ENCODE data around the gene RPL28.
"Not testable (repeated sequence)": the region's sequence is repeated elsewhere in the genome, so short reads cannot be mapped to it uniquely, and the experiment has no call there.

RPL28 gene

GRCh38 chr19:55405638-55406037 is 19.9 kb downstream of the RPL28 start:
- Histone ChIP-seq H2AK5ac (ENCODE audit: low read depth, low read length) (no peak overlapping the region), H3K27me3 (ENCODE audit: control insufficient read depth in 3 of 3, insufficient read depth in 3 of 3, low read depth in 1 of 3, low read length in 3 of 3) (no peaks in the 10 kb centered on the region), H3K36me3 (replicated peaks in 1 of 2; ENCODE audit: control insufficient read depth in 2 of 2, insufficient read depth in 2 of 2, low read length in 2 of 2) (peaks cover 46 to 57% of the 10 kb centered on the region in 2 donors), H3K18ac (ENCODE audit: low read length) (no peak overlapping the region), H3K23ac (ENCODE audit: low read depth, low read length, poor library complexity) (peak overlapping the region; percentile 23), H3K79me1 (ENCODE audit: low read depth, low read length) (peaks cover 15% of the 10 kb centered on the region), H2BK15ac (ENCODE audit: low read length) (no peak overlapping the region), H4K91ac (ENCODE audit: low read depth, low read length, poor library complexity) (no peak overlapping the region), H2BK120ac (ENCODE audit: low read depth, low read length) (peak overlapping the region; percentile 61), H3K4me2 (ENCODE audit: insufficient read depth, low read length, poor library complexity, severe bottlenecking) (peak overlapping the region; percentile 86), H4K8ac (ENCODE audit: low read depth, low read length) (no peak overlapping the region), H3K27ac (replicated peaks; ENCODE audit: low read length) (no peak overlapping the region), H3K4me3 (ENCODE audit: low read length in 2 of 2) (peak overlapping the region; percentile 42 to 76), H3K9ac (ENCODE audit: low read depth, low read length, poor library complexity) (peak overlapping the region; percentile 79), H2BK12ac (ENCODE audit: low read length) (no peak overlapping the region), H3K14ac (ENCODE audit: low read length) (no peak overlapping the region), H3K4me1 (ENCODE audit: control insufficient read depth in 2 of 2, insufficient read depth in 1 of 2, low read depth in 1 of 2, low read length in 2 of 2) (peaks cover 19 to 20% of the 10 kb centered on the region in 2 donors), H2BK5ac (ENCODE audit: low read length) (peak overlapping the region; percentile 63), H3K4ac (ENCODE audit: low read length) (no peak overlapping the region), H2AFZ (ENCODE audit: low read length) (no peak overlapping the region), H3K9me3 (replicated peaks in 1 of 2; ENCODE audit: control insufficient read depth in 2 of 2, insufficient read depth in 1 of 2, low read depth in 1 of 2, low read length in 2 of 2) (peaks cover 5 to 17% of the 10 kb centered on the region in 2 donors)
- DNase-seq (ENCODE audit: low spot score) = no peak
- no CpG with 5 or more reads among the region's 5 CpGs for WGBS, 2 donors (ENCODE audit: extremely low coverage in 2 of 2, insufficient read length in 2 of 2, insufficient replicate concordance in 1 of 2)

- H3K4me3 ChIP-seq (ENCODE audit: low read length in 2 of 2) = peak overlapping the region; percentile 76 to 98
- no peak overlapping the region for H2BK120ac ChIP-seq (ENCODE audit: low read depth, low read length)
- H2AFZ ChIP-seq (ENCODE audit: low read length) = no peak overlapping the region
- no peak overlapping the region for H3K23ac ChIP-seq (ENCODE audit: low read depth, low read length, poor library complexity)
- peaks cover 5 to 19% of the 10 kb centered on the region in 2 donors for H3K9me3 ChIP-seq (replicated peaks in 1 of 2; ENCODE audit: control insufficient read depth in 2 of 2, insufficient read depth in 1 of 2, low read depth in 1 of 2, low read length in 2 of 2)
- H3K4me2 ChIP-seq (ENCODE audit: insufficient read depth, low read length, poor library complexity, severe bottlenecking) = peak overlapping the region; percentile 86
- no peak overlapping the region for H2BK15ac ChIP-seq (ENCODE audit: low read length)
- no peak overlapping the region for H2BK12ac ChIP-seq (ENCODE audit: low read length)
- H3K27ac ChIP-seq (replicated peaks; ENCODE audit: low read length) = no peak overlapping the region
- H2AK5ac ChIP-seq (ENCODE audit: low read depth, low read length) = no peak overlapping the region
- no CpG with 5 or more reads among the region's 14 CpGs for WGBS, 2 donors (ENCODE audit: extremely low coverage in 2 of 2, insufficient read length in 2 of 2, insufficient replicate concordance in 1 of 2)
- peak overlapping the region; percentile 79 for H3K9ac ChIP-seq (ENCODE audit: low read depth, low read length, poor library complexity)
- H3K14ac ChIP-seq (ENCODE audit: low read length) = no peak overlapping the region
- H3K36me3 ChIP-seq (replicated peaks in 1 of 2; ENCODE audit: control insufficient read depth in 2 of 2, insufficient read depth in 2 of 2, low read length in 2 of 2) = peaks cover 42 to 52% of the 10 kb centered on the region in 2 donors
- no peak overlapping the region for H3K4ac ChIP-seq (ENCODE audit: low read length)
- no peak for DNase-seq (ENCODE audit: low spot score)
- H3K79me1 ChIP-seq (ENCODE audit: low read depth, low read length) = peaks cover 15% of the 10 kb centered on the region
- H3K18ac ChIP-seq (ENCODE audit: low read length) = no peak overlapping the region
- no peaks in the 10 kb centered on the region for H3K27me3 ChIP-seq (ENCODE audit: control insufficient read depth in 3 of 3, insufficient read depth in 3 of 3, low read depth in 1 of 3, low read length in 3 of 3)
- H2BK5ac ChIP-seq (ENCODE audit: low read length) = peak overlapping the region; percentile 63
- H4K8ac ChIP-seq (ENCODE audit: low read depth, low read length) = no peak overlapping the region
- no peak overlapping the region for H4K91ac ChIP-seq (ENCODE audit: low read depth, low read length, poor library complexity)
- peaks cover 19 to 20% of the 10 kb centered on the region in 2 donors for H3K4me1 ChIP-seq (ENCODE audit: control insufficient read depth in 2 of 2, insufficient read depth in 1 of 2, low read depth in 1 of 2, low read length in 2 of 2)
These were observed 20.5 kb downstream of the RPL28 start for GRCh38 chr19:55406091-55406825.

- Histone ChIP-seq H3K79me1 (ENCODE audit: low read depth, low read length) (peaks cover 15% of the 10 kb centered on the region), H2BK15ac (ENCODE audit: low read length) (no peak overlapping the region), H3K4me3 (ENCODE audit: low read length in 2 of 2) (peak overlapping the region; percentile 76 to 98), H3K27ac (replicated peaks; ENCODE audit: low read length) (peak overlapping the region; percentile 98), H2BK120ac (ENCODE audit: low read depth, low read length) (no peak overlapping the region), H3K18ac (ENCODE audit: low read length) (peak overlapping the region; percentile 92), H2BK5ac (ENCODE audit: low read length) (peak overlapping the region; percentile 88), H3K4me2 (ENCODE audit: insufficient read depth, low read length, poor library complexity, severe bottlenecking) (peak overlapping the region; percentile 86), H3K9ac (ENCODE audit: low read depth, low read length, poor library complexity) (peak overlapping the region; percentile 94), H3K9me3 (replicated peaks in 1 of 2; ENCODE audit: control insufficient read depth in 2 of 2, insufficient read depth in 1 of 2, low read depth in 1 of 2, low read length in 2 of 2) (peaks cover 5 to 19% of the 10 kb centered on the region in 2 donors), H3K27me3 (ENCODE audit: control insufficient read depth in 3 of 3, insufficient read depth in 3 of 3, low read depth in 1 of 3, low read length in 3 of 3) (no peaks in the 10 kb centered on the region), H2BK12ac (ENCODE audit: low read length) (no peak overlapping the region), H2AFZ (ENCODE audit: low read length) (no peak overlapping the region), H3K4me1 (ENCODE audit: control insufficient read depth in 2 of 2, insufficient read depth in 1 of 2, low read depth in 1 of 2, low read length in 2 of 2) (peaks cover 19 to 20% of the 10 kb centered on the region in 2 donors), H3K4ac (ENCODE audit: low read length) (no peak overlapping the region), H3K23ac (ENCODE audit: low read depth, low read length, poor library complexity) (peak overlapping the region; percentile 98), H3K14ac (ENCODE audit: low read length) (no peak overlapping the region), H4K8ac (ENCODE audit: low read depth, low read length) (no peak overlapping the region), H2AK5ac (ENCODE audit: low read depth, low read length) (peak overlapping the region; percentile 74), H4K91ac (ENCODE audit: low read depth, low read length, poor library complexity) (no peak overlapping the region), H3K36me3 (replicated peaks in 1 of 2; ENCODE audit: control insufficient read depth in 2 of 2, insufficient read depth in 2 of 2, low read length in 2 of 2) (peaks cover 38 to 46% of the 10 kb centered on the region in 2 donors)
- DNase-seq (ENCODE audit: low spot score) = no peak
- WGBS, 2 donors (ENCODE audit: extremely low coverage in 2 of 2, insufficient read length in 2 of 2, insufficient replicate concordance in 1 of 2) = no CpG with 5 or more reads among the region's 35 CpGs
These were observed 21.3 kb downstream of the RPL28 start for GRCh38 chr19:55406826-55407549.

- Histone ChIP-seq H3K79me1 (ENCODE audit: low read depth, low read length) (peaks cover 12% of the 10 kb centered on the region), H4K8ac (ENCODE audit: low read depth, low read length) (peak within 1 kb of the TSS; percentile 99), H3K4me2 (ENCODE audit: insufficient read depth, low read length, poor library complexity, severe bottlenecking) (peak within 1 kb of the TSS; percentile 86), H3K4me3 (ENCODE audit: low read length in 2 of 2) (peak within 1 kb of the TSS; percentile 76 to 98), H2BK5ac (ENCODE audit: low read length) (peak within 1 kb of the TSS; percentile 88), H2AK5ac (ENCODE audit: low read depth, low read length) (peak within 1 kb of the TSS; percentile 95), H3K18ac (ENCODE audit: low read length) (peak within 1 kb of the TSS; percentile 94), H2AFZ (ENCODE audit: low read length) (peak within 1 kb of the TSS; percentile 94), H3K4me1 (ENCODE audit: control insufficient read depth in 2 of 2, insufficient read depth in 1 of 2, low read depth in 1 of 2, low read length in 2 of 2) (peaks cover 19 to 20% of the 10 kb centered on the region in 2 donors), H3K23ac (ENCODE audit: low read depth, low read length, poor library complexity) (peak within 1 kb of the TSS; percentile 98), H3K9me3 (replicated peaks in 1 of 2; ENCODE audit: control insufficient read depth in 2 of 2, insufficient read depth in 1 of 2, low read depth in 1 of 2, low read length in 2 of 2) (peaks cover 5 to 19% of the 10 kb centered on the region in 2 donors), H4K91ac (ENCODE audit: low read depth, low read length, poor library complexity) (peak within 1 kb of the TSS; percentile 90), H3K27ac (replicated peaks; ENCODE audit: low read length) (peak within 1 kb of the TSS; percentile 98), H2BK15ac (ENCODE audit: low read length) (peak within 1 kb of the TSS; percentile 13), H3K4ac (ENCODE audit: low read length) (peak within 1 kb of the TSS; percentile 28), H3K36me3 (replicated peaks in 1 of 2; ENCODE audit: control insufficient read depth in 2 of 2, insufficient read depth in 2 of 2, low read length in 2 of 2) (peaks cover 33 to 41% of the 10 kb centered on the region in 2 donors), H3K9ac (ENCODE audit: low read depth, low read length, poor library complexity) (peak within 1 kb of the TSS; percentile 94)
- H2BK12ac ChIP-seq (ENCODE audit: low read length); H3K14ac ChIP-seq (ENCODE audit: low read length); H2BK120ac ChIP-seq (ENCODE audit: low read depth, low read length); DNase-seq (ENCODE audit: low spot score); H3K27me3 ChIP-seq (ENCODE audit: control insufficient read depth in 3 of 3, insufficient read depth in 3 of 3, low read depth in 1 of 3, low read length in 3 of 3): not testable (repeated sequence)
- no CpG with 5 or more reads among the region's 36 CpGs for WGBS, 2 donors (ENCODE audit: extremely low coverage in 2 of 2, insufficient read length in 2 of 2, insufficient replicate concordance in 1 of 2)
These were observed 21.7 kb downstream of the RPL28 start, which contains the start of gene UBE2S for GRCh38 chr19:55407550-55407799. TSS of gene UBE2S (minus strand) at chr19:55407788. CDS start at chr19:55407589, 199 bp downstream.

Measured in neuronal stem cell (in vitro differentiated cells).